ENCODE results near the gene GABBR2. TPM values are rescaled to one million over a fixed set of nuclear protein-coding genes. Genes with fewer than 3 reads are reported as not detected.
A peak's percentile ranks its signal among the peaks of the same experiment; 100 is the strongest.

Gene GABBR2
- total RNA-seq, 1 donor, result not detected

- no peak for TF ChIP-seq CTCF (IDR thresholded peaks at IDR 0.05; ENCODE audit: insufficient read depth, low read depth, low read length)
- no peak overlapping the region for H3K4me3 ChIP-seq (ENCODE audit: low read depth, low read length)
- no peak for DNase-seq (ENCODE audit: low read depth)
Measured at GRCh38 chr9:98378794-98379193, 329.9 kb downstream of the GABBR2 start.

GRCh38 chr9:98378206-98378780 lies 330.4 kb downstream of the GABBR2 start:
- no peak overlapping the region for H3K4me3 ChIP-seq (ENCODE audit: low read depth, low read length)
- no peak for TF ChIP-seq CTCF (IDR thresholded peaks at IDR 0.05; ENCODE audit: insufficient read depth, low read depth, low read length)
- DNase-seq (ENCODE audit: low read depth), result peak; percentile 28

GRCh38 chr9:98375138-98375726 lies 333.5 kb downstream of the GABBR2 start:
- H3K4me3 ChIP-seq (ENCODE audit: low read depth, low read length), result no peak overlapping the region
- TF ChIP-seq CTCF (IDR thresholded peaks at IDR 0.05; ENCODE audit: insufficient read depth, low read depth, low read length), result no peak
- DNase-seq (ENCODE audit: low read depth), result peak; percentile 65

GRCh38 chr9:98374385-98375051 lies 334.2 kb downstream of the GABBR2 start:
- no peak for TF ChIP-seq CTCF (IDR thresholded peaks at IDR 0.05; ENCODE audit: insufficient read depth, low read depth, low read length)
- H3K4me3 ChIP-seq (ENCODE audit: low read depth, low read length), result no peak overlapping the region
- peak; percentile 99 for DNase-seq (ENCODE audit: low read depth)

- DNase-seq (ENCODE audit: low read depth), result no peak
- H3K4me3 ChIP-seq (ENCODE audit: low read depth, low read length), result no peak overlapping the region
- TF ChIP-seq CTCF (IDR thresholded peaks at IDR 0.05; ENCODE audit: insufficient read depth, low read depth, low read length), result no peak
Measured at GRCh38 chr9:98373609-98374008, 335.1 kb downstream of the GABBR2 start.

GRCh38 chr9:98372077-98372836 lies 336.5 kb downstream of the GABBR2 start:
- no peak for DNase-seq (ENCODE audit: low read depth)
- H3K4me3 ChIP-seq (ENCODE audit: low read depth, low read length), result no peak overlapping the region
- TF ChIP-seq CTCF (IDR thresholded peaks at IDR 0.05; ENCODE audit: insufficient read depth, low read depth, low read length), result no peak

Data from fibroblast of villous mesenchyme (primary cell).